ENCODE measurements around the gene KHDC1. TPM values are rescaled to one million over a fixed set of nuclear protein-coding genes. Genes with fewer than 3 reads are reported as not detected.

The KHDC1 gene
- total and polyA plus RNA-seq, 2 experiments from 2014 or later = 1.1 to 3.8 TPM

DNA sequence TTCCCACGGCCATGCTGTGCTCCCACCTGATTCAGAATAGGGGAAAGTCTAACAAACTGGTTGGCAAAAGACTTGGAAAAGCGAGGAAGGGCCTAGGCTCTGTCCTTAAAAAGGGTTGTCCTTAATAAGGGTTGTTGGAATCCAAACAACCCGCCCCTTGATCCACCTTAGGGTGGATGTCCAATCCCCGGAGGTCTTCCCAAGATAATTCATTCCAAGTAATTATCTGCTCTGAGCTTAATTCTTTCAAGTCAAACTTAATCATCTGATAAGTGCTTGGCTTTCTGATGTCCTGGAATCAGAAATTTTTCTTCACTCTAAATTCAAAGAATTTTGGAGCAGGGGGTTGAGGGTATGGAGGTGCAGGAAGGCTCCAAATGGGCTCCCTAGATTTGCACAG, 37.6 kb downstream of the KHDC1 start, which contains the start of gene KHDC1L:
Gene KHDC1L (minus strand): TSS at position 101 of the 400 bp plus-strand sequence. CDS start 88 bp downstream, at position 13.
- in situ Hi-C loops (cut with MboI) = no loop called here
- no peaks in the 10 kb centered on the region for H3K9me2 ChIP-seq (ENCODE audit: insufficient read depth)
- H2AFZ ChIP-seq = no peak within 1 kb of the TSS
- TF ChIP-seq EZH2phosphoT487 (IDR thresholded peaks at IDR 0.05; ENCODE audit: insufficient read depth, low read depth) (no peak), EZH2 (IDR thresholded peaks at IDR 0.05; ENCODE audit: insufficient read depth, poor library complexity, severe bottlenecking) (no peak)
- H3K9me3 ChIP-seq (ENCODE audit: low read depth) = no peaks in the 10 kb centered on the region
- no peaks in the 10 kb centered on the region for H3K79me2 ChIP-seq (ENCODE audit: insufficient read depth)
- H3K4me1 ChIP-seq (ENCODE audit: insufficient read depth) = no peaks in the 10 kb centered on the region
- H3K4me3 ChIP-seq = no peak within 1 kb of the TSS
- no peak for DNase-seq
- no peaks in the 10 kb centered on the region for H3K27me3 ChIP-seq (replicated peaks; ENCODE audit: insufficient read depth)
- WGBS, 2 experiments (ENCODE audit: low coverage in 1 of 2, low lambda C conversion rate in 2 of 2, missing lambda C conversion rate in 2 of 2) = 79 to 82% methylated on average over 4 of the region's 4 CpGs
- no peak within 1 kb of the TSS for H3K27ac ChIP-seq
- no peak within 1 kb of the TSS for H3K9ac ChIP-seq
- H3F3A ChIP-seq (ENCODE audit: insufficient read depth) = no peaks in the 10 kb centered on the region
- no peaks in the 10 kb centered on the region for H3K36me3 ChIP-seq (ENCODE audit: low read depth)
- H3K4me2 ChIP-seq (ENCODE audit: unreplicated experiment) = no peak within 1 kb of the TSS
- H4K20me1 ChIP-seq (ENCODE audit: insufficient read depth) = no peaks in the 10 kb centered on the region

DNA sequence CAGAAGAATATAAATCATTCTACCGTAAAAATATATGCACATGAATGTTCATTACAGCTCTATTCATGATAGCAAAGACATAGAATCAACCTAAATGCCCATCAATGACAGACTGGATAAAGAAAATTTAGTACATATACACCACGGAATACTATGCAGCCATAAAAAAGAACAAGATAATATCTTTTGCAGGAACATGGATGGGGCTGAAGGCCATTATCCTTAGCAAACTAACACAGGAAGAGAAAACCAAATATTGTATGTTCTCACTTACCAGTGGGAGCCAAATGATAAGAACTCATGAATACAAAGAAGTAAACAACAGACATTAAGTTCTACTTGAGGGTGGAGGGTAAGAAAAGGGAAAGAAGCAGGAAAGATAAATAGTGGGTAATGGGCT, 46.1 kb downstream of the KHDC1 start:
- Histone ChIP-seq H3K9me2 (ENCODE audit: insufficient read depth) (no peaks in the 10 kb centered on the region), H3K4me2 (ENCODE audit: unreplicated experiment) (no peak overlapping the region), H3K27me3 (replicated peaks; ENCODE audit: insufficient read depth) (no peaks in the 10 kb centered on the region), H3K36me3 (ENCODE audit: low read depth) (no peaks in the 10 kb centered on the region), H3K9me3 (ENCODE audit: low read depth) (no peaks in the 10 kb centered on the region), H2AFZ (no peak overlapping the region), H3K4me1 (ENCODE audit: insufficient read depth) (no peaks in the 10 kb centered on the region), H3K4me3 (no peak overlapping the region), H3K9ac (no peak overlapping the region), H3K79me2 (ENCODE audit: insufficient read depth) (no peaks in the 10 kb centered on the region), H3F3A (ENCODE audit: insufficient read depth) (no peaks in the 10 kb centered on the region), H3K27ac (no peak overlapping the region), H4K20me1 (ENCODE audit: insufficient read depth) (no peaks in the 10 kb centered on the region)
- DNase-seq = no peak
- in situ Hi-C loops (cut with MboI) = no loop called here
- TF ChIP-seq EZH2phosphoT487 (IDR thresholded peaks at IDR 0.05; ENCODE audit: insufficient read depth, low read depth) (no peak), EZH2 (IDR thresholded peaks at IDR 0.05; ENCODE audit: insufficient read depth, poor library complexity, severe bottlenecking) (no peak)
- 74 to 75% methylated on average over 2 of the region's 2 CpGs for WGBS, 2 experiments (ENCODE audit: low coverage in 1 of 2, low lambda C conversion rate in 2 of 2, missing lambda C conversion rate in 2 of 2)

DNA sequence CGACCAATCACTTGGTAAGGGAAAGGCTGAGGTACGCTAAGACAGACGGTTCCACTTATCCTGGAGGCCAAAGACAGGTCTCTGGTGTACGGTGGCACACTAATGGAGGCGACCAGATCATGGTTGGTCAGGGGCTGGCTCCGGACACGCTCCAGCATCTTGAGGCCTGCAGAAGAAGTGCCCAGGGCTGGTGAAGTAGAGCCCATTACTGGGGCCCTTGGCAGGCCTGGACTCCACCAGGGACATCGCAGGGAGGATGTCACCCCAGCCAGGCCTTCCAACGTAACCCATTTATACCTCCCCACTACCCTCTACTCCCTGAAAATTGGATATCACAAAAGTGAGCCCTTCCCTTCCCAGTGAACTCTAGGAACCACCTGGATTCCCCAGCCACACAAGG, 53.9 kb downstream of the KHDC1 start:
- Histone ChIP-seq H3K4me1 (ENCODE audit: insufficient read depth) (no peaks in the 10 kb centered on the region), H4K20me1 (ENCODE audit: insufficient read depth) (no peaks in the 10 kb centered on the region), H2AFZ (no peak overlapping the region), H3K4me2 (ENCODE audit: unreplicated experiment) (no peak overlapping the region), H3K27me3 (replicated peaks; ENCODE audit: insufficient read depth) (no peaks in the 10 kb centered on the region), H3K9me2 (ENCODE audit: insufficient read depth) (no peaks in the 10 kb centered on the region), H3K79me2 (ENCODE audit: insufficient read depth) (no peaks in the 10 kb centered on the region), H3F3A (ENCODE audit: insufficient read depth) (no peaks in the 10 kb centered on the region), H3K27ac (no peak overlapping the region), H3K9me3 (ENCODE audit: low read depth) (no peaks in the 10 kb centered on the region), H3K9ac (no peak overlapping the region), H3K4me3 (no peak overlapping the region), H3K36me3 (ENCODE audit: low read depth) (no peaks in the 10 kb centered on the region)
- no peak for DNase-seq
- in situ Hi-C loops (cut with MboI) = no loop called here
- 81 to 91% methylated on average over 9 of the region's 9 CpGs for WGBS, 2 experiments (ENCODE audit: low coverage in 1 of 2, low lambda C conversion rate in 2 of 2, missing lambda C conversion rate in 2 of 2)
- TF ChIP-seq EZH2phosphoT487 (IDR thresholded peaks at IDR 0.05; ENCODE audit: insufficient read depth, low read depth) (no peak), EZH2 (IDR thresholded peaks at IDR 0.05; ENCODE audit: insufficient read depth, poor library complexity, severe bottlenecking) (no peak)

DNA sequence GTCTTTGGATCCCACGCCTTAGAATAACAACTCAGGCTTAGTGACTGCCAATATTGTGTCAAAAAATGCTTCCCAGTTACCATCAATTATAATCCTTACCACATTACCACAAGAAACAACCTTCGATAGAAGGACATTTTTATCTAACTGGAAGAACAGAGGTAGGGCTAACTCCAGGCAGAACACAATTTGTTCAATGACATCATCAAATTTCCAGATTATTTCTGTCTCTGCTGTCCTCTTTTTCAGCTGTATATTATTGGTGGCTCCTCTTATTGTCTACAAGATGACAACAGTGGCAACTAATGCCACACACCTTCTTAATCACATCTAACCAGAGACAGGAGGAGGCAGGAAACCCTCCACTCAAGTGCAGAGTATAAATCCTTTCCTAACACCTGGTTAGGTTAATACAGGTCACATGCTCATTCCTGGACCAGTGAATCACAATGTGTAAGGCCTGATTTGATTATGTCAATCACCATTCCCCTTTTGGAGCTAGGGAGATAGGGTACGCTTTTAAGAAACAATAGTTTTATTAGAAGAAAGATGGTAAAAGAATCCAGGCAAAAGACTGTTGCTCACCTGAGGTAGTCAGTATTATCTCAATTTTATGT, 55.7 kb downstream of the KHDC1 start:
- in situ Hi-C loops (cut with MboI) = no loop called here
- no peak for TF ChIP-seq EZH2 (IDR thresholded peaks at IDR 0.05; ENCODE audit: insufficient read depth, poor library complexity, severe bottlenecking)
- TF ChIP-seq EZH2phosphoT487 (IDR thresholded peaks at IDR 0.05; ENCODE audit: insufficient read depth, low read depth) = no peak

More for the DNA sequence above, 55.7 kb downstream of the KHDC1 start:
- Histone ChIP-seq H2AFZ (no peak overlapping the region), H3K4me3 (no peak overlapping the region), H4K20me1 (ENCODE audit: insufficient read depth) (no peaks in the 10 kb centered on the region), H3K36me3 (ENCODE audit: low read depth) (no peaks in the 10 kb centered on the region), H3F3A (ENCODE audit: insufficient read depth) (0 out of 2 replicates have a peak, but pooled peaks cover 9% of the 10 kb centered on the region), H3K27ac (no peak overlapping the region), H3K79me2 (ENCODE audit: insufficient read depth) (no peaks in the 10 kb centered on the region), H3K4me1 (ENCODE audit: insufficient read depth) (0 out of 2 replicates have a peak, but pooled peaks cover 4% of the 10 kb centered on the region), H3K27me3 (replicated peaks; ENCODE audit: insufficient read depth) (no peaks in the 10 kb centered on the region), H3K9ac (no peak overlapping the region), H3K9me2 (ENCODE audit: insufficient read depth) (no peaks in the 10 kb centered on the region), H3K4me2 (ENCODE audit: unreplicated experiment) (no peak overlapping the region), H3K9me3 (ENCODE audit: low read depth) (no peaks in the 10 kb centered on the region)
- WGBS, 2 experiments (ENCODE audit: low coverage in 1 of 2, low lambda C conversion rate in 2 of 2, missing lambda C conversion rate in 2 of 2) = 76% methylated on average over 3 of the region's 3 CpGs
- no peak for DNase-seq
